ENCODE measurements around the gene KHDRBS1.
"Not testable (repeated sequence)": the region's sequence is repeated elsewhere in the genome, so short reads cannot be mapped to it uniquely, and the experiment has no call there.

KHDRBS1 gene

DNA sequence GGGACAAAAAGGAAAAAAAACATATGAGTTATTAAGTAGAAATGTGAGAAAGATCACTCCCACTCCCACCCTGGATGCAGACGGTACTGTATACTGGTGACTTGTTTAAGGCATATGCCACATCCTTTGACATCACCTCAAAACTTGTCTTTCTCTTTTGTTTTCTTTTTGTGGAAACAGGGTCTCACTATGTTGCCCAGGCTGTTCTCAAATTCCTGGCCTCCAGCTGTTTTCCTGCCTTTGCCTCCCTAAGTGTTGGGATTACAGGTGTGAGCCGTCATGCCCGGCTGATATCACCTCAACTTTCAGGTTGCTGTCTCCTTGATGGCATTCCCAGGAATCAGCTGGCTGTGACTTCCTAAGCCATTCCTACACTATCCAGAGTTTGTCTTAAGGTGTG, 18.4 kb upstream of the KHDRBS1 start:
- H3K4me3 ChIP-seq (ENCODE audit: low read depth, low read length), result no peak overlapping the region
- TF ChIP-seq, protein P1, sequence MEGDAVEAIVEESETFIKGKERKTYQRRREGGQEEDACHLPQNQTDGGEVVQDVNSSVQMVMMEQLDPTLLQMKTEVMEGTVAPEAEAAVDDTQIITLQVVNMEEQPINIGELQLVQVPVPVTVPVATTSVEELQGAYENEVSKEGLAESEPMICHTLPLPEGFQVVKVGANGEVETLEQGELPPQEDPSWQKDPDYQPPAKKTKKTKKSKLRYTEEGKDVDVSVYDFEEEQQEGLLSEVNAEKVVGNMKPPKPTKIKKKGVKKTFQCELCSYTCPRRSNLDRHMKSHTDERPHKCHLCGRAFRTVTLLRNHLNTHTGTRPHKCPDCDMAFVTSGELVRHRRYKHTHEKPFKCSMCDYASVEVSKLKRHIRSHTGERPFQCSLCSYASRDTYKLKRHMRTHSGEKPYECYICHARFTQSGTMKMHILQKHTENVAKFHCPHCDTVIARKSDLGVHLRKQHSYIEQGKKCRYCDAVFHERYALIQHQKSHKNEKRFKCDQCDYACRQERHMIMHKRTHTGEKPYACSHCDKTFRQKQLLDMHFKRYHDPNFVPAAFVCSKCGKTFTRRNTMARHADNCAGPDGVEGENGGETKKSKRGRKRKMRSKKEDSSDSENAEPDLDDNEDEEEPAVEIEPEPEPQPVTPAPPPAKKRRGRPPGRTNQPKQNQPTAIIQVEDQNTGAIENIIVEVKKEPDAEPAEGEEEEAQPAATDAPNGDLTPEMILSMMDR (IDR thresholded peaks at IDR 0.05; ENCODE audit: borderline replicate concordance, insufficient read depth, low read depth, low read length), result no peak

DNA sequence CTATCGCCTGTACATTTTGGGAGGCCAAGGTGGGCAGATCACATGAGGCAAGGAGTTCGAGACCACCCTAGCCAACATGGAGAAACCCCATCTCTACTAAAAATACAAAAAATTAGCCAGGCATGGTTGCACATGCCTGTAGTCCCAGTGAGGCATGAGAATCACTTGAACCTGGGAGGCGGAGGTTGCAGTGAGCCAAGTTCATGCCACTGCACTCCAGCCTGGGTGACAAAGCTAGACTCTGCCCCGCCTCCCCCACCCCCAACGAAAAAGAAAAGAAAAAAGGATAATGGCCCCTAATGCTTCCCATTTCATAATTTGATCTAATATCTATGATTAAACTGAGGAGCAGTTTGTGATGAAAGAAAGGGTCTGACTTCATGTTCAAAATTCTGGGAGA, 17.5 kb upstream of the KHDRBS1 start:
- not testable (repeated sequence) for H3K4me3 ChIP-seq (ENCODE audit: low read depth, low read length)

DNA sequence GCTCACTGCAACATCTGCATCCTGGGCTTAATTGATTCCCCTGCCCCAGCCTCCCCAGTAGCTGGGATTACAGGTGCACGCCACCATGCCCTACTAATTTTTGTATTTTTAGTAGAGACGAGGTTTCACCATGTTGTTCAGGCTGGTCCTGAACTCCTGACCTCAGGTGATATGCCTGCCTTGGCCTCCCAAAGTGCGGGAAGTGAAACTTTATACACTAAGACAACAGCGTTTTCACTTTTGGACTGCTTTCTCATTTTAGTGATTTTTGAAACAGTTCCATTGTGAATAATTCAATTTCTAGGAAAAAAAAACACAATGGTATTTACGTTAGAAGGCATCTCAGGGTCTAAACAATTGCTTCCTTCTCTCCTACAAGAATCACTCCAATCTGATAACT, 11.8 kb upstream of the KHDRBS1 start:
- TF ChIP-seq, protein P1 (IDR thresholded peaks at IDR 0.05; ENCODE audit: borderline replicate concordance, insufficient read depth, low read depth, low read length), result no peak
- H3K4me3 ChIP-seq (ENCODE audit: low read depth, low read length), result no peak overlapping the region

DNA sequence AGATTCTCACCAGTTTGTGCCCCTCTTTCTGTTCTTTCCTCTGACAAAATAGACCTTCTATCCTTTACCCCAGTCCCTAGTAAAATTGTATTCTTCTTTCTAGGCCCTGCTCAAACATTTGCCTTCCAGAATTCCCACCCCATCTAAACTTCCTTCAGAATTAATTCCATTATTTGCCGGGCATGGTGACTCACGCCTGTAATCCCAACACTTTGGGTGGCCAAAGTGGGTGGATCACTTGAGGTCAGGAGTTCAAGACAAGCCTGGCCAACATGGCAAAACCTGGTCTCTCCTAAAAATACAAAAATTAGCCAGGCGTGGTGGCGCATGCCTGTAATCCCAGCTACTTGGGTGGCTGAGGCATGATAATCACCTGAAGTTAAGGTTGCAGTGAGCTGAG, 11.4 kb upstream of the KHDRBS1 start:
- not testable (repeated sequence) for H3K4me3 ChIP-seq (ENCODE audit: low read depth, low read length)

DNA sequence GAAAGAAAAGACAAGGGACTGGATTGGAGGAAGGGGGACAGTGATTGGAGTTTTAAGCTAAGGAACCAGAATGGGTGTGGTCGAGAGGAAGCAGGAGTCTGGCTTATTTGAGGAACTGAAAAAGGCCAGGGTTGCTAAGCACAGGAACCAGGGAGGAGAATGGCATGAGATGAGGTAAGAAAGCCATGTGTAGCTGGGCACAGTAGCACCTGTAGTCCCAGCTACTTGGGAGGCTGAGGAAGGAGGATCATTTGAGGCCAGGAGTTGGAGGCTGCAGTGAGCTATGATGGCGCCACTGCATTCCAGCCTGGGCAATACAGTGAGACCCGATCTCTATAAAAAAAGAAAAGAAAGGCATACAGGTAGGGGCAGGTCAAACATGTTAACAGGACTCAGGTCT, 8.1 kb upstream of the KHDRBS1 start:
- TF ChIP-seq, protein P1 (IDR thresholded peaks at IDR 0.05; ENCODE audit: borderline replicate concordance, insufficient read depth, low read depth, low read length), result no peak
- H3K4me3 ChIP-seq (ENCODE audit: low read depth, low read length), result no peak overlapping the region

DNA sequence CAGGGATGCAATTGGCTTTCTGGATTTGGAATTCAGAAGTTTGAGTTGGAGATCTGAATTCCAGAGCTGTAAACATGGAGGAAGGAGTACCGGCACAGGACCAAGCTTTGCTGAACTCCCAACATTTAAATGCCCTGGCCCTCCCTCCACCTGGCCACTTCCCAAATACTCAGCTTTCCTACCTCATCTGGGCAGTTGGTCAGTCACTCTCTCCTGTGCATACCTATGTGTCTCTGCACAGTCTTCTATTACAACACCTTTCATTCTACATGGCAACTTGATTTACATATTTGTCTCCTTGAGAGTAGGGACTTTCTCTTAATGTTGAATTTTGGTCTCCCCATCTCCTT, 6.1 kb upstream of the KHDRBS1 start:
- TF ChIP-seq, protein P1 (IDR thresholded peaks at IDR 0.05; ENCODE audit: borderline replicate concordance, insufficient read depth, low read depth, low read length), result no peak
- no peak overlapping the region for H3K4me3 ChIP-seq (ENCODE audit: low read depth, low read length)

DNA sequence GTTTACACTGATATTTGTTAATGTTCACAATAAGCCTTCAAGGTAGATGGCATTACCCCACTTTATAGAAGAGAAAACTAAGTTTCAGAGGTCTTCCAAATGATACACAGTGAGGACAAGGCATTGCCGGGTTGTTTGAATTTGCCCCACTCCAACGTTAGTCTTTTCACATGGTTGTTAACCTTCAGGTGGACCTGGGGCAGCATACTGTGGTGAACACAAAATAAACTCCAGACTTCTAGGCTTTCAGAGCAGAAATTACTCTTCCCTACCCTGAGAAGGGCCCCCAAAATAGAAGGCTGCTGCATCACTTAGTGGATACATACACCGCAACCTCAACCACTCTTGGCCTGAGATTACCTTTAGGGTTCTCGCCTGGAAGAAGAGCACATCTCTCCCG, 3.4 kb upstream of the KHDRBS1 start:
- no peak overlapping the region for H3K4me3 ChIP-seq (ENCODE audit: low read depth, low read length)
- TF ChIP-seq, protein P1 (IDR thresholded peaks at IDR 0.05; ENCODE audit: borderline replicate concordance, insufficient read depth, low read depth, low read length), result no peak

DNA sequence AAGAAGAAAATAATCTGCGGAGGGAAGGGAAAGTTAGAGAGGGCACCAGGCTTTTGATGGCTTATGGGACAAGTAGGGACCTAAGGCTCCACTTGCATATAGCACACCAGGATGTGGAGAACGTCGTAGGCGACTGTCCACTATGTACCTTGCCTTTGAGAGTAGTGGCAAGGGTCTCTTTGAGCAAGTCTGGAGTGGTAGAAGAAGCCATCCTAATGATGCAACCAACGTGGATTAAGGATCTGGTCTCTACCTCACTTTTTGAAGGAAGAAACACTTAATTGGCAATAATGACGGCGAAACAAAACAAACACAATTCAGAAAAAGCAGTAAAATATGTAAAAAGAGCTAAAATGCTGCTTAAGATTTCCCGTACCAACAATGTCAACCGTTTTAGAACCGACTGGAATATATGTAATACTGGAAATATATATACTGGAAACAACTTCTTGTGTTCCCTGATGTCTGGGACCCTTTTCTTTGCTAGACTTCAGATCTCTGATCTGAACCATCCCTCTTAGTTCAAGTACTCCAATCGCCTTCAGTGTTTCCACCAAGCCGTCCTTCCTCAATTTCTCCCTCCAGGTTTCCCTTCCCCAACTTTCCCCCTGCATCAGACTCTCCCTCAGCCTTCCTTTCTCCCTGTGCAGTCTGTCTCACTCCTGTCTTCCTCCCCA, 821 bp upstream of the KHDRBS1 start:
- TF ChIP-seq, protein P1 (IDR thresholded peaks at IDR 0.05; ENCODE audit: borderline replicate concordance, insufficient read depth, low read depth, low read length), result no peak
- peak overlapping the region; percentile 49 for H3K4me3 ChIP-seq (ENCODE audit: low read depth, low read length)

All from GM12875 (cell line).